A549 (cell line): ENCODE data around the gene PEX14. TPM values are rescaled to one million over a fixed set of nuclear protein-coding genes. Genes with fewer than 3 reads are reported as not detected.

Experiments
- ATAC-seq, 2 experiments: fragments of 200-7000 bp in 1 of 2; fragments of >200 bp in 1 of 2; cut with Nextera tagmentation in 1 of 2; cut with Tn5 transposase in 1 of 2; 3 replicates each; pipeline versions ENCODE4 v1.8.0 to v1.9.1; 2018 to 2020; ENCODE audit warnings: mild to moderate bottlenecking in 1 of 2, moderate library complexity in 1 of 2
- CTCF ChIA-PET: fragments of 300-600 bp; sonication (Branson Sonifier 250); formaldehyde crosslinking; extraction: SDS; loops from one replicate; lab custom pipeline; 2021; ENCODE audit warnings: antibody characterized with exemption, inconsistent platforms; lab: Yijun Ruan, JAX
- POLR2A ChIA-PET: fragments of 350-600 bp; formaldehyde crosslinking; extraction: SDS; loops from one replicate; lab custom pipeline; 2021; ENCODE audit warnings: antibody characterized with exemption, inconsistent platforms; lab: Yijun Ruan, JAX
- DNase-seq, 2 experiments: peaks; one replicate each; pipeline versions ENCODE4 v3.0.0 to v3.0.0-alpha.2; 2011 to 2016; ENCODE audit warnings: low read depth in 1 of 2, low spot score in 1 of 2
- FAIRE-seq: peaks from 2 replicates; lab custom pipeline; 2011; peaks lifted over from hg19 to GRCh38; lab: Jason Lieb, UNC
- H3K27ac ChIP-seq, 2 experiments: fragments of >200 bp; sonication (Bioruptor Twin); formaldehyde crosslinking; 3 replicates each; pipeline ENCODE4 v1.5.1; 2016 to 2017
- H3K4me1 ChIP-seq: fragments of >200 bp; sonication (Bioruptor Twin); formaldehyde crosslinking; 3 replicates; pipeline ENCODE4 v1.6.1; 2016
- H3K4me2 ChIP-seq: fragments of >200 bp; sonication (Bioruptor Twin); formaldehyde crosslinking; 3 replicates; pipeline ENCODE4 v1.6.1; 2016
- H3K4me3 ChIP-seq: fragments of >200 bp; sonication (Bioruptor Twin); formaldehyde crosslinking; 3 replicates; pipeline ENCODE4 v1.5.1; 2016
- H3K9me3 ChIP-seq: fragments of >200 bp; sonication (Bioruptor Twin); formaldehyde crosslinking; 3 replicates; pipeline ENCODE4 v1.6.1; 2016
- BHLHE40 ChIP-seq: IDR thresholded peaks from 2 replicates; pipeline ENCODE4 v1.6.1; 2012; ENCODE audit warnings: low read depth, low read length, inconsistent platforms
- CHD2 ChIP-seq: fragments of 150-350 bp; IDR thresholded peaks from 2 replicates; pipeline ENCODE4 v1.6.1; 2014; ENCODE audit warnings: low read length; ENCODE audit not compliant: partially characterized antibody
- EHF ChIP-seq: fragments of 250-450 bp; sonication (Bioruptor Pico); IDR thresholded peaks from 2 replicates; pipeline ENCODE4 v1.5.0; 2020; ENCODE audit warnings: mild to moderate bottlenecking
- EHMT2 ChIP-seq: fragments of 200-600 bp; sonication (generic); IDR thresholded peaks from 2 replicates; pipeline ENCODE4 v1.6.1; 2016; ENCODE audit warnings: antibody characterized with exemption, low read depth, mild to moderate bottlenecking, moderate library complexity
- EP300 ChIP-seq, 2 experiments: fragments of >200 bp; sonication (Bioruptor Twin); formaldehyde crosslinking; IDR thresholded peaks; 2 replicates in 1 of 2; 3 replicates in 1 of 2; pipeline ENCODE4 v1.6.1; 2016 to 2017
- ESRRA ChIP-seq: fragments of 150-350 bp; IDR thresholded peaks from 2 replicates; pipeline ENCODE4 v1.6.1; 2014; ENCODE audit warnings: mild to moderate bottlenecking, low read length, borderline replicate concordance
- FOSL2 ChIP-seq, 2 experiments: fragments of 450-650 bp in 1 of 2; fragments of >200 bp in 1 of 2; sonication (Bioruptor Twin) in 1 of 2; formaldehyde crosslinking; IDR thresholded peaks; 2 replicates each; pipeline versions ENCODE4 v1.5.0 to v1.6.1; 2016 to 2020; ENCODE audit warnings: mild to moderate bottlenecking in 1 of 2, moderate library complexity in 1 of 2
- GATA3 ChIP-seq: IDR thresholded peaks from 2 replicates; pipeline ENCODE4 v1.6.1; 2012; ENCODE audit warnings: borderline replicate concordance
- HOXB5 ChIP-seq: fragments of 250-450 bp; sonication (Bioruptor Pico); IDR thresholded peaks from 2 replicates; pipeline ENCODE4 v1.5.0; 2020; ENCODE audit warnings: mild to moderate bottlenecking, moderate library complexity
- JUN ChIP-seq, 2 experiments: fragments of >200 bp; sonication (Bioruptor Twin); formaldehyde crosslinking; IDR thresholded peaks; 2 replicates in 1 of 2; 3 replicates in 1 of 2; pipeline ENCODE4 v1.6.1; 2016 to 2017
- KDM1A ChIP-seq: fragments of 200-600 bp; sonication (generic); IDR thresholded peaks from 2 replicates; pipeline ENCODE4 v1.6.1; 2016; ENCODE audit warnings: low read depth, mild to moderate bottlenecking
- NFE2L2 ChIP-seq: fragments of 150-350 bp; conservative IDR thresholded peaks from 2 replicates; pipeline ENCODE4 v1.6.1; 2014; ENCODE audit warnings: low read length
- POLR2A ChIP-seq: IDR thresholded peaks from 2 replicates; pipeline ENCODE4 v1.6.1; 2012; ENCODE audit warnings: mild to moderate bottlenecking, low read length
- POLR2AphosphoS2 ChIP-seq: conservative IDR thresholded peaks from 2 replicates; pipeline ENCODE4 v1.6.1; 2012; ENCODE audit warnings: low read length, improper control_type of control experiment, inconsistent platforms
- RARB ChIP-seq: fragments of 250-450 bp; sonication (Bioruptor Pico); IDR thresholded peaks from 2 replicates; pipeline ENCODE4 v1.8.0; 2021; ENCODE audit warnings: mild to moderate bottlenecking, moderate library complexity
- RNF2 ChIP-seq: fragments of 200-600 bp; sonication (generic); IDR thresholded peaks from 2 replicates; pipeline ENCODE4 v1.6.1; 2016; ENCODE audit warnings: low read depth, mild to moderate bottlenecking, antibody characterized with exemption, moderate library complexity, borderline replicate concordance
- SMC3 ChIP-seq: fragments of >200 bp; sonication (Bioruptor Twin); formaldehyde crosslinking; IDR thresholded peaks from 3 replicates; pipeline ENCODE4 v1.6.1; 2018; ENCODE audit warnings: inconsistent platforms
- SREBF2 ChIP-seq: fragments of 450-650 bp; IDR thresholded peaks from 2 replicates; pipeline ENCODE4 v1.6.1; 2014; ENCODE audit warnings: mild to moderate bottlenecking, moderate library complexity
- TFCP2L1 ChIP-seq: fragments of 250-450 bp; sonication (Bioruptor Pico); IDR thresholded peaks from 2 replicates; pipeline ENCODE4 v1.5.0; 2021; ENCODE audit warnings: mild to moderate bottlenecking
- ZC3H11A ChIP-seq: fragments of 450-650 bp; IDR thresholded peaks from 2 replicates; pipeline ENCODE4 v1.6.1; 2014; ENCODE audit warnings: antibody characterized with exemption, mild to moderate bottlenecking
- ZFP36 ChIP-seq: fragments of 450-650 bp; IDR thresholded peaks from 2 replicates; pipeline ENCODE4 v1.6.1; 2014; ENCODE audit warnings: borderline replicate concordance; ENCODE audit not compliant: partially characterized antibody
- WGBS: methylation state at CpG from one replicate; pipeline ENCODE4 v1.1.6; 2017; ENCODE audit errors: missing lambda C conversion rate; 5-methylcytosine and 5-hydroxymethylcytosine counted together
- polyA plus RNA-seq, 4 experiments: library from polyadenylated mRNA; depleted of rRNA in 3 of 4; stranded (reverse); fragments of >200 nt; fragmentation: RNase III in 1 of 4; extraction: RNeasy Plus Mini Kit Qiagen cat#74134 plus additional on column Dnase treatment in 1 of 4; gene quantifications; 2 replicates in 3 of 4; 3 replicates in 1 of 4; pipeline ENCODE4 v1.2.3, GENCODE V29; 2011 to 2017
- TF ChIP-seq, protein P1 (sequence below): IDR thresholded peaks from 2 replicates; pipeline ENCODE4 v1.6.1; 2012
- TF ChIP-seq, protein P2 (sequence below): fragments of >200 bp; sonication (Bioruptor Twin); formaldehyde crosslinking; IDR thresholded peaks from 3 replicates; pipeline ENCODE4 v1.5.1; 2016
- TF ChIP-seq, protein P3 (sequence below): fragments of 200-600 bp; sonication (generic); IDR thresholded peaks from 2 replicates; pipeline ENCODE4 v1.6.1; 2016; ENCODE audit warnings: antibody characterized with exemption, mild to moderate bottlenecking, moderate library complexity
- TF ChIP-seq, protein P4 (sequence below): fragments of 450-650 bp; IDR thresholded peaks from 2 replicates; pipeline ENCODE4 v1.6.1; 2014; ENCODE audit warnings: antibody characterized with exemption
- TF ChIP-seq, protein P5 (sequence below): IDR thresholded peaks from 2 replicates; pipeline ENCODE4 v1.6.1; 2012

PEX14 gene
- polyA plus RNA-seq, 2 of the 4 experiments (the other 2 are of a cell fraction): 7.7 to 15.0 TPM

DNA sequence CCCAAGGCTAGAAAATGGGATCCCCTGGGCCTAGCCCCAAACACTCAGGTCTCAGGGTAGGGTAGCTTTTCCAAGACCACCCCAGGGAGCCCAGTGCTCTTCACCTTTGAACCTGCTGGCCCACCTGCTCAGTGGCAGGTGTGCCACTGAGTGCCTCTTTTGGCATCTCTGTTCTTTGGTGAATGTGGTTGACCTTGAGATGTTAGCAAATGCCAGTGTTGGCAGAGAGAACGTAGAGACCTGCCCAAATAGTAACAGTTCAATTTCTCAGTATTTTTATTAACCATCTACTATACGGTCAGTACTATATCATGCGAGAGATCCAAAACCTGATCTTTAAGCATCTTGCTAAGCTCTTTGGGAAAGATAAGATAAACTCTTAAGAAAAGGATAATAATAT lies 128.2 kb downstream of the PEX14 start:
- WGBS: 84% methylated on average over 3 of the region's 3 CpGs
- no peak overlapping the region for H3K4me2 ChIP-seq
- no peak for DNase-seq
- TF ChIP-seq, protein P1, sequence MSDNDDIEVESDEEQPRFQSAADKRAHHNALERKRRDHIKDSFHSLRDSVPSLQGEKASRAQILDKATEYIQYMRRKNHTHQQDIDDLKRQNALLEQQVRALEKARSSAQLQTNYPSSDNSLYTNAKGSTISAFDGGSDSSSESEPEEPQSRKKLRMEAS: no peak
- TF ChIP-seq, protein P2, sequence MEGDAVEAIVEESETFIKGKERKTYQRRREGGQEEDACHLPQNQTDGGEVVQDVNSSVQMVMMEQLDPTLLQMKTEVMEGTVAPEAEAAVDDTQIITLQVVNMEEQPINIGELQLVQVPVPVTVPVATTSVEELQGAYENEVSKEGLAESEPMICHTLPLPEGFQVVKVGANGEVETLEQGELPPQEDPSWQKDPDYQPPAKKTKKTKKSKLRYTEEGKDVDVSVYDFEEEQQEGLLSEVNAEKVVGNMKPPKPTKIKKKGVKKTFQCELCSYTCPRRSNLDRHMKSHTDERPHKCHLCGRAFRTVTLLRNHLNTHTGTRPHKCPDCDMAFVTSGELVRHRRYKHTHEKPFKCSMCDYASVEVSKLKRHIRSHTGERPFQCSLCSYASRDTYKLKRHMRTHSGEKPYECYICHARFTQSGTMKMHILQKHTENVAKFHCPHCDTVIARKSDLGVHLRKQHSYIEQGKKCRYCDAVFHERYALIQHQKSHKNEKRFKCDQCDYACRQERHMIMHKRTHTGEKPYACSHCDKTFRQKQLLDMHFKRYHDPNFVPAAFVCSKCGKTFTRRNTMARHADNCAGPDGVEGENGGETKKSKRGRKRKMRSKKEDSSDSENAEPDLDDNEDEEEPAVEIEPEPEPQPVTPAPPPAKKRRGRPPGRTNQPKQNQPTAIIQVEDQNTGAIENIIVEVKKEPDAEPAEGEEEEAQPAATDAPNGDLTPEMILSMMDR: no peak
- TF ChIP-seq POLR2A (no peak), KDM1A (no peak), GATA3 (no peak), RNF2 (no peak), NFE2L2 (no peak), EHMT2 (no peak), SMC3 (no peak), EHF (no peak), ZC3H11A (no peak), EP300 (IDR thresholded peaks at IDR 0.05) (no peak), TFCP2L1 (CRISPR knock-in tag) (no peak), SREBF2 (no peak)
- TF ChIP-seq, protein P3, sequence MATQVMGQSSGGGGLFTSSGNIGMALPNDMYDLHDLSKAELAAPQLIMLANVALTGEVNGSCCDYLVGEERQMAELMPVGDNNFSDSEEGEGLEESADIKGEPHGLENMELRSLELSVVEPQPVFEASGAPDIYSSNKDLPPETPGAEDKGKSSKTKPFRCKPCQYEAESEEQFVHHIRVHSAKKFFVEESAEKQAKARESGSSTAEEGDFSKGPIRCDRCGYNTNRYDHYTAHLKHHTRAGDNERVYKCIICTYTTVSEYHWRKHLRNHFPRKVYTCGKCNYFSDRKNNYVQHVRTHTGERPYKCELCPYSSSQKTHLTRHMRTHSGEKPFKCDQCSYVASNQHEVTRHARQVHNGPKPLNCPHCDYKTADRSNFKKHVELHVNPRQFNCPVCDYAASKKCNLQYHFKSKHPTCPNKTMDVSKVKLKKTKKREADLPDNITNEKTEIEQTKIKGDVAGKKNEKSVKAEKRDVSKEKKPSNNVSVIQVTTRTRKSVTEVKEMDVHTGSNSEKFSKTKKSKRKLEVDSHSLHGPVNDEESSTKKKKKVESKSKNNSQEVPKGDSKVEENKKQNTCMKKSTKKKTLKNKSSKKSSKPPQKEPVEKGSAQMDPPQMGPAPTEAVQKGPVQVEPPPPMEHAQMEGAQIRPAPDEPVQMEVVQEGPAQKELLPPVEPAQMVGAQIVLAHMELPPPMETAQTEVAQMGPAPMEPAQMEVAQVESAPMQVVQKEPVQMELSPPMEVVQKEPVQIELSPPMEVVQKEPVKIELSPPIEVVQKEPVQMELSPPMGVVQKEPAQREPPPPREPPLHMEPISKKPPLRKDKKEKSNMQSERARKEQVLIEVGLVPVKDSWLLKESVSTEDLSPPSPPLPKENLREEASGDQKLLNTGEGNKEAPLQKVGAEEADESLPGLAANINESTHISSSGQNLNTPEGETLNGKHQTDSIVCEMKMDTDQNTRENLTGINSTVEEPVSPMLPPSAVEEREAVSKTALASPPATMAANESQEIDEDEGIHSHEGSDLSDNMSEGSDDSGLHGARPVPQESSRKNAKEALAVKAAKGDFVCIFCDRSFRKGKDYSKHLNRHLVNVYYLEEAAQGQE: no peak
- ChIA-PET CTCF (interaction anchor here (1.5 to 1.7 kb wide), 2 partner anchors 11 to 16 kb away, joined by 5 to 8 read pairs; no protein-coding TSS in a partner anchor), POLR2A (no interaction called here)
- FAIRE-seq: no peak
- H3K27ac ChIP-seq: no peak overlapping the region
- peaks cover 37% of the 10 kb centered on the region for H3K4me1 ChIP-seq
- H3K4me3 ChIP-seq: no peak overlapping the region
- ATAC-seq: no peak
- H3K9me3 ChIP-seq: no peaks in the 10 kb centered on the region

DNA sequence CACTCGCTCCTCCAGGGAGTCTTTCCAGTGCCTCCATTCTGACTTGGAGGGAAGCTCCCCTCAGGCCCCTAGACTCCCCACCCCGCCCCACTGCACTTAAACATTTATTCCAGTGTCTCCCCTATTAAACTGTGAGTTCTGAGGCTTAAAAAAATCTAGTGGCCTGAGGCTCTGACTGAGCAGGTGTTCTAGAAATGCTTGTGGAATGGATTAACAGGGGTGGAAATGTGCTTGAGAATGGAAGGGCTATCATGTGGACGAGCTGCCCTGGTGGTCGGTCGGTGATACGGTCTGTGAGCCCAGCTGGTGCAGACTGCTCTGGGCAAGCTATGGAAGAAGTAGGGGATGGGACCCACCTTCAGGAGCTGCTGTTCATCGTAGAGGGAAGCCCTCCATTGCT lies 130.2 kb downstream of the PEX14 start:
- ATAC-seq (no peak), DNase-seq (no peak), FAIRE-seq (no peak)
- TF ChIP-seq CHD2 (no peak), BHLHE40 (no peak), NFE2L2 (no peak), FOSL2 (IDR thresholded peaks at IDR 0.05) (no peak), FOSL2 (CRISPR knock-in tag; IDR thresholded peaks at IDR 0.05) (no peak), POLR2AphosphoS2 (no peak), EP300 (IDR thresholded peaks at IDR 0.05) (no peak), ZFP36 (no peak), JUN (IDR thresholded peaks at IDR 0.05) (no peak), ESRRA (no peak), RARB (CRISPR knock-in tag) (no peak), ZC3H11A (no peak), HOXB5 (CRISPR knock-in tag) (no peak)
- TF ChIP-seq, protein P4, sequence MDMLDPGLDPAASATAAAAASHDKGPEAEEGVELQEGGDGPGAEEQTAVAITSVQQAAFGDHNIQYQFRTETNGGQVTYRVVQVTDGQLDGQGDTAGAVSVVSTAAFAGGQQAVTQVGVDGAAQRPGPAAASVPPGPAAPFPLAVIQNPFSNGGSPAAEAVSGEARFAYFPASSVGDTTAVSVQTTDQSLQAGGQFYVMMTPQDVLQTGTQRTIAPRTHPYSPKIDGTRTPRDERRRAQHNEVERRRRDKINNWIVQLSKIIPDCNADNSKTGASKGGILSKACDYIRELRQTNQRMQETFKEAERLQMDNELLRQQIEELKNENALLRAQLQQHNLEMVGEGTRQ: no peak
- TF ChIP-seq, protein P5, sequence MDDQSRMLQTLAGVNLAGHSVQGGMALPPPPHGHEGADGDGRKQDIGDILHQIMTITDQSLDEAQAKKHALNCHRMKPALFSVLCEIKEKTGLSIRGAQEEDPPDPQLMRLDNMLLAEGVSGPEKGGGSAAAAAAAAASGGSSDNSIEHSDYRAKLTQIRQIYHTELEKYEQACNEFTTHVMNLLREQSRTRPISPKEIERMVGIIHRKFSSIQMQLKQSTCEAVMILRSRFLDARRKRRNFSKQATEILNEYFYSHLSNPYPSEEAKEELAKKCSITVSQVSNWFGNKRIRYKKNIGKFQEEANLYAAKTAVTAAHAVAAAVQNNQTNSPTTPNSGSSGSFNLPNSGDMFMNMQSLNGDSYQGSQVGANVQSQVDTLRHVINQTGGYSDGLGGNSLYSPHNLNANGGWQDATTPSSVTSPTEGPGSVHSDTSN: no peak
- WGBS: 94% methylated on average over 5 of the region's 7 CpGs
- no peaks in the 10 kb centered on the region for H3K9me3 ChIP-seq
- H3K4me2 ChIP-seq: no peak overlapping the region
- POLR2A ChIA-PET: no interaction called here
- H3K4me1 ChIP-seq: peaks cover 19% of the 10 kb centered on the region
- no peak overlapping the region for H3K27ac ChIP-seq
- CTCF ChIA-PET: interaction anchor here (1.0 kb wide), 1 partner anchor 10 kb away, joined by 3 read pairs; no protein-coding TSS in a partner anchor
- no peak overlapping the region for H3K4me3 ChIP-seq
